AML-193 (cell line): ENCODE results near the gene TDO2.
A peak's percentile ranks its signal among the peaks of the same experiment; 100 is the strongest.
"Not testable (repeated sequence)": the region's sequence is repeated elsewhere in the genome, so short reads cannot be mapped to it uniquely, and the experiment has no call there.

ENCODE experiments used
- DNase-seq, 2 experiments: peaks; one replicate each; lab custom pipeline; 2025; lab: John Stamatoyannopoulos, UW

Gene TDO2

GRCh38 chr4:155903453-155903852, at the start of gene TDO2:
Gene TDO2 (plus strand): TSS chr4:155903696. CDS start chr4:155903759, 63 bp downstream.
- no peak for DNase-seq

DNA sequence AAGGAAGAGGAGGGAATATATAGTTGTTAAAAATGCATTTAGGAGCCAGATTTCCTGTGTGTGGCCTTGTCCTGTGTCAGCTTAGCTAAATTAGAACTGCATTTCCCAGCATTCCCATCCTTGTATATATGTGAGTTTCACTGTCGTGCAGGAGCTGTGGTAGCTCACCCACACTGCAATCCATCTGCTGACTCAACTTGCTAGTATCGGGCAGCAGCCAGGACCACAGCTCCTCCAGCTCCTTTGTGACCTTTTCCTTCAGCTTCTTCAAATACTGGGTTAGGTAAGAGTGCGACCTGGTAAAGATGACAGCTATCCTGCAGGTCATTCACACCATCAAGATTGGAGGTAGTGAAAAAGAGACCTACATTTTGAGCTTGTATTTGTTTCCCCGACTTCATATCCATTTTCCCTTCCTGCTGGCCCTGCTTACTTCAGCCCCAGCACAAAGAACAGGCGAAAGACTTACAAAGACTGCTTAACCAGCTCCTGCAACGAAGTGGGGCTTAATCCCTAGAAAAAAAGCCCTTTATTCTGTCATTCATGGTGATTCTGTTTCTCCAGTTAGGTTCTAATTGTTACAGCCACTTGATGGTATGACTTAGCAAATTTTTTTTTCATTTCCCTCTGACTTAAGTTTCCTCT, 48.8 kb upstream of the TDO2 start:
- DNase-seq: no peak

GRCh38 chr4:155855897-155856296, 47.6 kb upstream of the TDO2 start:
- no peak for DNase-seq

DNA sequence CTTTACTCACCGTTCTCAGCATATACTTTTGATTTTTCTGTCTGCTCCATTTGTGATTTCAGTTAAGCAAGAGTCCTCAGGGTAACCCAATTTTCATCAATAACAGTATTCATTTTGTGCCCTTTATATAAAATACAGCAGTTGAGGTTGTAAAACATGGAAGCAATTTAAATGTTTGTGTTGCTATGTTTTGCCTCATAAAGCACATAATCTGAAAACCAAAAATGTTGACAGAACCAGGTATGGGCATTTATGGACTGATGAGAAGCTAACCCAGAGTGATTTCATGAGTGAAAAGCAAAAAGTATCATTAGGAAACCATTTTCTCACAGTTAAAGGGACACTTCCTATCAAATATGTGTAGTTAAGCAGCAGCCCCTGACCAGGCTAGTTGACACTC, 37.3 kb upstream of the TDO2 start, which contains the start of gene ASIC5:
ASIC5 (minus strand) TSS at position 101 of the 400 bp plus-strand sequence; CDS start at position 50, 51 bp downstream.
- no peak for DNase-seq

- no peak for DNase-seq
These were observed 27.6 kb upstream of the TDO2 start for GRCh38 chr4:155875878-155876277.

DNA sequence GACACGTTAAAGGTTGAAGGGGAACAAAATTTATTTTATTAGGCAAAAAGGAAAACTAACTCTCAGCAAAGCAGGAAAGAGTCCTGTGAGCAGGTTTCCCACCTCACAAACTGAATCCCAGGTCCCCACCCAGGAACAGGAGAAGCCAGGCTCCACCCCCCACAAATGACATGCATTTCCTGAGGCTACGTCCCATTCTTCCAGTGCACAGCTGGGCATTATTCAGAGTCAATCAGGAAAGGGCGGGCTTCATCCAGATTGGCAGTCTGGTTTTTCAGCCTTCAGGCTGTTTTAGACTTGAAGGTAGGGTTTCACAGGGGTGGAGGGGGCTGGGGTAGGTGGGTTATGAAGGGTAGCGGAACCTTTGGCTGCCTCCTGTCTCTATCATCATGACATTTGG, 25.5 kb upstream of the TDO2 start:
- no peak for DNase-seq

DNA sequence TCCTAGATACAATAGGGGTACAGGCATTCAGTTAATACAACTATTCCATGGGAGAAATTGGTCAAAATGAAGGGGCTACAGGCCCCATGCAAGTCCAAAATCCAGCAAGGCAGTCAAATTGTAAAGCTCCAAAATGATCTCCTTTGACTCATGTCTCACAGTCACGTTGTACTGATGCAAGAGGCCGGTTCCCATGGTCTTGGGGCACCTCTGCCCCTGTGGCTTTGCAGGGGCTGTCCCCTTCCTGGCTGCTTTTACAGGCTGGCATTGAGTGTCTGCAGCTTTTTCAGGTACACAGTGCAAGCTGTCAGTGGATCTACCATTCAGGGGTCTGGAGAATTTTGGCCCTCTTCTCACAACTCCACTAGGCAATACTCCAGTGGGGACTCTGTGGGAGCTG, 24.9 kb upstream of the TDO2 start:
- no peak for DNase-seq

DNA sequence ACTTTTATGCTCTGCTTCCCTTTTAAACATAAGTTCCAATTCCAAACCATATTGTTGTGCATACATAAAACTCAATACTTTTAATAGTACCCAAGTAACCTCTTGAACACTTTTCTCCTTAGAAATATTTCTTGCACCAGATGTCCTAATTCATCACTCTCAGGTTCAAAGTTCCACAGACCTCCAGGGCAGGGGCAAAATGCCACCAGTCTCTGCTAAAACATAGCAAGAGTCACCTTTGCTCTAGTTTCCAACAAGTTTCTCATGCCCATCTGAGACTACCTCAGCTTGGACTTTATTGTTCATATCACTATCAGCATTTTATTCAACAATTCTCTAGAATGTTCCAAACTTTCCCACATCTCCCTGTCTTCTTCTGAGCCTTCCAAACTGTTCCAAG, 23.7 kb upstream of the TDO2 start:
- no peak for DNase-seq

DNA sequence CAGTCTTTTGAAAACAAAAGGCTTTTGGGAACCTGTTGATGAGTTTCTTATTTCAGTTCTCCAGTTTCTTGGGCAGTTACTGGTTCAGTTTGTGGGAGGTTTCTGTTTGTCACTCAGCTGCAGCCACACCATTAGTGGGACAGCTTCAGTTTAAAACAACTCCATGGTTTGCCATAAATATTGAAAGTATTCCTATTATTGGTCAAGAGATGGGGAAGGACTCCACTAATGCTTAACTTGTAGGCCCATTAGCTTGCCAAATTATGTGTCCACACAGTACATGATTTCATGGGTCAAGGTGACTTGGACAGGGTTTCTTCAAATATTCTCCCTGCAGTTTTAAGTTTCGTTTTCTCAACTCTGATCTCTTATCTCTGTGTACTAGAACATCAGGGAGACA, 21.9 kb upstream of the TDO2 start:
- no peak for DNase-seq

DNA sequence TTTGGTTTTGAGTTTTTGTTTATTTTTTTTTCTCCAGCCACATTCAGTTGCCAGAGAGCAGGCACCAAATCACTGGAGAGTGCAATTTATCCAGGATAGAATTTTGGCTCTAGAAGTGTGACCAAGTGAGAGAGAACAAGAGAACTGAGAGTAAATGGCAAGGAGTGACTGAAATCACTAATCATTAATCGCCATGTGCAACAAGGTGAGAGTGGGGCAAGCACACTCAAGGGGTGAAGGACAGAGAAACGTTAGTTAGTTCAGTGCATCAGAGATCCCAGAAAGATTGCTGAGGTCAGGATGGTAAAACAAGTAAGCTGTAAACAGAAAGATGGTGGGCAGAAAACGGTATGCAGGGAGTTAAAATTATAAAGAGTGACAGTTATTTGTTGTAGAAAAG, 19.6 kb upstream of the TDO2 start:
- no peak for DNase-seq

DNA sequence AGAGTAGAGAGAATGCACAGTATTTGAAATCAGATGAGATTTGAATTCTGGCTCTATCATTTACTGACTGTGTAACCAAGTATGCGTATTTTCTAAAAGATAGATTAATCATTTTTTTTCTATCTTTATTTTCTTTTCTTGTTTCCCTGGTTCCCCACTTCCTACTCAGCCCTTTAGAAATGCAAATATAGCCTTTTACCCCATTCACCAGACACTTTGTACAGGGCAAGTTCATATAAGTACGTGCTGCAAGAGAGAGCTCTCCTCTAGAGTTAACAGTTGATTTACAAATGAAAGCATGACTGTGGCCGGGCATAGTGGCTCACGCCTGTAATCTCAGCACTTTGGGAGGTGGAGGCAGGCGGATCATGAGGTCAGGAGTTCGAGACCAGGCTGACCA, 17.8 kb upstream of the TDO2 start:
- no peak for DNase-seq

- DNase-seq: no peak
These were observed 16.5 kb upstream of the TDO2 start for GRCh38 chr4:155887045-155887444.

GRCh38 chr4:155887847-155888570, 15.5 kb upstream of the TDO2 start:
- no peak for DNase-seq

- peak; percentile 96 for DNase-seq
These were observed 14.3 kb upstream of the TDO2 start for GRCh38 chr4:155889031-155889793.

- DNase-seq: no peak
These were observed 13.6 kb upstream of the TDO2 start for GRCh38 chr4:155889946-155890345.

DNA sequence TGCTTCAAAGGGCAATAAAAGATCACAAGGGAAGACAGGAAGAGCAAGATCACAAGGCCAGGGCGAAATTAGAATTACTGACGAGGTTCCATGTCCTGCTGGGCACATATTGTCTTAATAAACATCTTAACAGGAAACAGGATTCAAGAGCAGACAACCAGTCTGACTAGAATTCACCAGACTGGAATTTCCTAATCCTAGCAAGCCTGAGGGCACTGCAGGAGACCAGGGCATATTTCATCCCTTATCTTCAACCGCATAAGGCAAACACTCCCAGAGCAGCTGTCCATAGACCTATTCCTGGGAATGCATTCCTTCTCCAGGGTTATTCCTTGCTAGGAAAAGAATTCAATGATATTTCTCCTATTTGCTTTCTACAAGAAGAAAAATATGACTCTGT, 12.4 kb upstream of the TDO2 start:
- DNase-seq: no peak

DNA sequence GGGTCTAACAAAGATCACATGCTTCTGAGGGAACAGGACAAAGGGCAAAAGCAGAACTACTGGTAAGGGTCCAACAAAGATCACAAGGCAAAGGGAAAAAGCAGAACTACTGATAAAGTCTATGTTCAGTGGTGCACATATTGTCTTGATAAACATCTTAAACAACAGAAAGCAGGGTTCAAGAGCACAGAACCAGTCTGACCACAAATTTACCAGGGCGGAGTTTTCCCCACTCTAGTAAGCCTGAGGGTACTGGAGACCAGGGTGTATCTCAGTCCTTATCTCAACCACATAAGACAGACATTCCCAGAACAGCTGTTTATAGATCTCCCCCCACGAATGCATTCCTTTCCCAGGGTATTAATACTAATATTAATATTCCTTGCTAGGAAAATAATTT, 5.1 kb upstream of the TDO2 start:
- not testable (repeated sequence) for DNase-seq

- no peak for DNase-seq
These were observed 3.6 kb upstream of the TDO2 start for GRCh38 chr4:155899891-155900290.

- DNase-seq: no peak
These were observed 3.1 kb upstream of the TDO2 start for GRCh38 chr4:155900381-155900780.

GRCh38 chr4:155901013-155901412, 2.5 kb upstream of the TDO2 start:
- no peak for DNase-seq

DNA sequence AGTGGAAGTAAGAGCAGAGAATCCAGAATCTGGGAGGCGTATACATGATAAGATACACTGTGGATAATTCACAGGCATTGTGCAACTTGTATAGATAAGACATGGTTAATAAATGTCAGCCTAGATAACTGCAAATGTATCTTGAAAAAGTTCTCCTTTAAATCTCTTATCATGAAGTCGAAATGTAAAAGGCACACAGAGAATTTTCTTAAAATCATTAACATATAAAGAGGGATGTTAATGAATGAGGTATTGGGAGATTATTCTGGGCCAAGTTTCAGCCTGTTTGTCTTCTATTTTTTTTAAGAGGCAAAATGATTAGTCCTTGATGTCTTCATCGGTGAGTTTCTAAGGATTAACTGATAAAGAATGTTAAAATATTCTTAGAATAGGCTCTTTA, 835 bp downstream of the TDO2 start:
- no peak for DNase-seq

- no peak for DNase-seq
These were observed 3.2 kb downstream of the TDO2 start for GRCh38 chr4:155906554-155907247.
